GM04503 (cell line): Measurements from ENCODE around the gene SMG6.
"Not testable (repeated sequence)": the region's sequence is repeated elsewhere in the genome, so short reads cannot be mapped to it uniquely, and the experiment has no call there.

Experiments
- DNase-seq: peaks from one replicate; pipeline ENCODE4 v3.0.0-alpha.2; 2012; ENCODE audit warnings: low read depth

The SMG6 gene

GRCh38 chr17:2178798-2179501, 124.6 kb downstream of the SMG6 start:
- DNase-seq = no peak

DNA sequence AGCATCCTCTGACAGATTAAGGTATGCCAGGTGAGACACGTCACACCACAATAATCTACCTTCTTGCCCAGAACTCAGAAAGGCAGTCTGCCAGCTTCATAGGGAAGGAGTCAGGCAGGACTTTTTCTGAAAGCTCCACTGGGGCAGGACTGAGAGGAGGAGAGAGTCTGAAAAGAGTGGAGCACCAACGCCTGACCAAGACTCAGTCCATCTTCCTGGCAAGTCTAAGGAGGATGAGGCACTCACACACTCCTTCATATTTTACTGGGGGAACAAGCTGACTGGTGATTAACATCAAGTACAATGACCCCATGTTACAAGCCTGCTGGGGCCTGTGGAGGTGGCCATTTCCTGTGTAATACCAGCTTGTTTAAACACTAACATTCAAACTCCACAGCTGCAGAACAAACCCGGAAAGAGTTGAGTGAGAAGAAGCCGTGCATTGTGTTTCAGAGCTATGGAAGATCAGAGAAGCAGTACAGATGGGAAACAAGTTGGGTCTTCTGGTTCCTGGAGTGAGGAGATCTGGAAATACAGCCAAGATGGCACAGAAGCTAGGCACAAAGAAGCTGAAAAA, 126.3 kb downstream of the SMG6 start:
- DNase-seq = no peak

DNA sequence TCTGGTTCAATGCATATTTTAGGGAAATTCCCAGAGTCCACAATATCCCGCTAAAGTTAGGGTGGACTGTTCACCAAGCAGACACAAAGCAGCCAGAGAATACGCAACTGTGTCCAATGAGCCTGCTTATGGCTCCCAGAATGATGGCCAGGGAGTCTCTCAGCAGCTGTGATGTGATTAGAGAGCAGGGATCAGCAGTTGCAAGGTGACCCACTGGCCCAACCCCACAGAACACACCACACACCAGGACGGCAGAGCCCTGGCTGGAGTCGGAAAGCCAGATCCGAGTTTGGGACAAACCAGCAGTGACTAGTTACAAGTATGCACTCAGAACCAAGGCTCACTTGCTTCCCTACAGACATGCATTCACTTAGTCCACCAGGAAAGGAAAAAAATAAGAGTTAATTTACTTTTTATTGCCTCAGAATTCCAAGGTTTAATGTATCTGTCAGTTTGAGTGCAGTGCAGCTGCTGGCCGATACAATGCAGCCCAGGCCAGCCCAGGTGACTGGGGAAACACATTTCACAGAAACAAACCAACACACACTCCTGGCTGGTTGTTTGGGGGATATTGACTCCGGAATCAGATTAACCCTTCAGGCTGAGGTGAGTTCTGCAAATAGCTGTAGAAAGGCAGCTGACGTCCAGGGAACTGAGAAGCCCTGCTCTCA, 127.0 kb downstream of the SMG6 start:
- DNase-seq = no peak

DNA sequence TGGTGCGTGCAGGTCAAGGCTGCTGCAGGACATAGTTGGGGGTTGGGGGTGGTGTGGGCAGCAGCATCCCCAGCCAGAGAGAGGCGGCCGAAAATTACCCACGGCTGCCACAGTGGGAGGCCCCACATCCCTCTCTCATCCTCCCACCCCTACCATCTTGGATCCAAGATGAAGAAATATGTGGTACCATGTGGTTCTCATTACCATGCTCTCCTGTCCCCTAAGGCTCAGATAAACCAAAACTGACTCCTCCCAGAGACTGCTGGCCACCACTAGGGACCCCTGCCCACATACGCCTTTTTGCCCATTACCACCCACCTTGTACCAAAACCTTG, 128.3 kb downstream of the SMG6 start:
- no peak for DNase-seq

DNA sequence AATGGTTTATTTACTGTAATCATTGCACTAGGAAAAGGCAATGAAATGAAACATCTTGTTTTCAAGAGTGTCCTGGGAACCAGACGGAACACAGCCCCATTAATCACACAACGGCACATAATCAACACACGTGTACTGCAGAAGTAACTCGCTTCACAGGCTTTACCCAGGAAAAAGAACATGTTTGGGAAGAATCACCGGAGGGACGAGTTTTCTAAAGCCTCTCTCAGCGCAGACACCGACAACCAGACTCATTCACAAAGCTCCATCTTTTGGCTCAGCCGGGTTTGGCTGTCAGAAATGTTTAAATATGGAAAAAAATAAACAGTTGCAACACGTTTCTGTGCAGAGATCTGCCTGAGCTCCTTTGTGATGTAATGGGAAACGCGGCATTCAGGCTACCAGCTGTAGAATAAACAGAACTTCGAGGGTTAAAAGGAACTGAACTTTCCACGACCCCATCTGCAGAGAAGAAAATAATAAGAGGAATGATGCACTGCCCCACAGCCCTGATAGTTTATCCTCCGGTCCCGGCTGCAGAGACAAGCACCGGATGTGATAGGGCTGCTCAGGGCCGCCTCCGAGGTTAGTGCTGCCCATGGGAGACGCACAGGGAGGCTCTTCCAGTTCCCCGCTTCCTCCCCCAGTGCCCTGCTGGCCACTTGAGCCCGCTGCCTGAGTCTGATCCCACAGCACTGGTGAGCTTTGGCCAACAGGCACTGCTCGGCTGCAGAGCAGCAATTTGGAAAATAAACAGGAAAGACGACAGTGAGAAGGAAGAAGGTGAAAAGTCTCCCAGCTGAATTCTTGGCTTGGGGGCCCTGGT, 128.9 kb downstream of the SMG6 start:
- peak; percentile 56 for DNase-seq

- no peak for DNase-seq
Measured at GRCh38 chr17:2174014-2174413, 129.6 kb downstream of the SMG6 start.

- no peak for DNase-seq
Measured at GRCh38 chr17:2172999-2173398, 130.6 kb downstream of the SMG6 start.

DNA sequence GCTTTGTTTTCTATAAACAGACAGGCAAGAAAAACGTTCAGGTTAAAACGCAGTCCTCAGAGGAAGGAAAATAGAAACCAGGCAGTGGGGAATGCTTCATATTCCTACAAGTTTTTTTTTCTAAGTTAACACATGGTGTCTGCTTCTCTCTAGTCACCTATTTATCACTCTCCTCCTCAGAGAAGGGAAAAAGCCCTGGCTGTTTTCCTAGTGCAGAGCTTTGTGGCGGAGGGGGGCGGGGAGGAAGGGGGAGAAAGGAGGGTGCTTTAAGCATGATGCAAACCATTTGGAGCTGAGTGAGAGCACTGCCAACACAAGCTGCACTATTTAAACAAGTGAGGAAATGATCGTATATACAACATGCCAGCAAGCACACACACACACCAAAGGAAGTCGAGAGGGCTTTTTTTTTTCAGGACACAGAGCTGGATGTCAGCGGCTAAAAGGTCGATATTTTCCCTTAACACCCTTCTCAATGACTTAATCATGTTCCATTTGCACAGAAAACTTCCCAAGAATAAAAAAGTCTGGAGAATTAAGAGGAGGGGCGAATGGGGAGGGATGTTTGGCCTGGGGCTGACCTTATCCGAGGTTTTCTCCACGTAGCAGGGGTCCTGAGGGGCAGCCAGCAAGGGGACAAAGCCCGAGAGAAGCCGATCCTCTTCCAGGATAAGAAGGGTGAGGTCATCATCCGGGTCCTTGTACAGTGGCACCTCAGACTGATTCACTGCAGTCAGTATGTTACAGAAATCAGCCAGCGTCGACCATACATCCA, 131.3 kb downstream of the SMG6 start:
- peak; percentile 88 for DNase-seq

DNA sequence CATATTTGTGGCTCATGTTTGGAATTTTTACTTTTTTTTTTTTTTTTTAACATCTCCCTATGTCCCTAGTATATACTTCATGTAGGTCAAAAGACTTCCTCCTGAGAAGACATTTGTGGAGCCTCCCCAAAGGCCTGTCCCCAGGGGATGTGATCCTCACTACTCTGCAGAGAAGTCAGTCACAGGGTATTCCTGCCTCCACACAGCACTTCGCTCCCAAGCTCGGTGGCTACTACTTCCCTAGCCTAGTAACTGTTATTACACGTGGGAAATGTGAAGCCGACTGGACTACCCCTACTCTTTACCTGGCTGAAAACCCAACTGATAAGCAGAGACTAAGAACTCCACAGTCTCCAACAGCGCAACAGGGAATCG, 131.9 kb downstream of the SMG6 start:
- no peak for DNase-seq

DNA sequence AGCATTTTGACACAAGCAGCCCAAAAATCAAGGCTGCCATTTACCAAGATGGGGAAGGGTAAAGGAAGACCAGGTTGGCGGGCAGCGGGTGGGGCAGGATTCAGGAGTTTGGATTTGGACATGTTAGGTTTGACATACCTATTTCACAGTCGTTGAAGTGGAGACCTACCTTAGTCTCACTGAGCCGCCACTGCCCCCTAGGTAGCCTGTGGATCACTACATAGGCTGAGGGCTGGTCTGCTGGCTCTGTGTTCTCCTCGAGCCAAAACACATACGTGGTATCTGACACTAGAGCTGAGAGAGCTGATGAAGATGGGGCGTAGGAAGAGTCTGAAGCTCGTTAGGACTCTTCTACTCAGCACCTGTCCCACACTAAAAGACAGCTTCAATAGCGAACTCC, 133.6 kb downstream of the SMG6 start:
- no peak for DNase-seq

DNA sequence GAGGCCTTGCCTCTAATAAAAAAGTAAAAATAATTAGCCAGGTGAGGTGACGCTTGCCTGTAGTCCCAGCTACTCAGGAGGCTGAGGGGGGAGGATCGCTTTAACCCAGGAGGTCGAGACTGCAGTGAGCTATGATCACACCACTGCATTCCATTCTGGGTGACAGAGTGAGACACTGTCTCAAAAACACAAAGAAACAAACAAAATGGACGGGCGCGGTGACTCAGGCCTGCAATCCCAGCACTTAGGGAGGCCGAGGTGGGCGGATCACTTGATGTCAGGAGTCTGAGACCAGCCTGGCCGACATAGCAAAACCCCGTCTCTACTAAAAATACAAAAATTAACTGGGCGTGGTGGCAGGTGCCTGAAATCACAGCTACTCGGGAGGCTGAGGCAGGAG, 137.9 kb downstream of the SMG6 start:
- not testable (repeated sequence) for DNase-seq

DNA sequence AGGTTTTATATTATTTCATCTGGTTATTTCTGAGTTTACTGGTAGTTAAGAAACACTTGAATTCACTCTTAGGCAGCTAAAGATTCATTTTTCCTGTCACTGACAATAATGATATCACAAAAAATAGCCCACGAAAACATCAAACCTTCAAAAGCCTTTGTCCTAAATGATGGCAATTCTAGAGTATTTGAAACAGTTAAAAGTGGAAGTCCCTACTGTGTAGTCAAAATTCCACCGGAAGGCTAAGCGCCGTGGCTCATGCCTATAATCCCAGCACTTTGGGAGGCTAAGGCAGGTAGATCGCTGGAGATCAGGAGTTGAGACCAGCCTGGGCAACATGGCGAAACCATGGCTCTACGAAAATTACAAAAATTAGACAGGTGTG, 145.2 kb downstream of the SMG6 start:
- no peak for DNase-seq

- DNase-seq = peak; percentile 59
Measured at GRCh38 chr17:2157675-2158395, 145.8 kb downstream of the SMG6 start.

- peak; percentile 45 for DNase-seq
Measured at GRCh38 chr17:2157081-2157480, 146.5 kb downstream of the SMG6 start.

DNA sequence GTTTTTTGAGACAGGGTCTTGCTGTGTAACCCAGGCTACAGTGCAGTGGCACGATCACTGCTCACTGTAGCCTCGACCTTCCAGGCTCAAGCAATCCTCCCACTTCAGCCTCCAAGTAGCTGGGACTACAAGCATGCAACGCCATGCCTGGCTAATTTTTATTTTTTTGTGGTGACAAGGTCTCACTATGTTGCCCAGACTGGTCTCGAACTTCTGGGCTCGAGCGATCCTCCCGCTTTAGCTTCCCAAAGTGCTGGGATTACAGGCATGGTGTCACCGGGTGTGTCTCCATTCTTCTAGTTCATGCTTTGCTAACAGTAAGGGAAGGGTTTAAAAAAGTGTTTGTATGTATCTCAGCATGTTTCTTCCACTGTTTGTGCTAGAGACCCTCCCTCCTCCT, 146.9 kb downstream of the SMG6 start:
- no peak for DNase-seq

DNA sequence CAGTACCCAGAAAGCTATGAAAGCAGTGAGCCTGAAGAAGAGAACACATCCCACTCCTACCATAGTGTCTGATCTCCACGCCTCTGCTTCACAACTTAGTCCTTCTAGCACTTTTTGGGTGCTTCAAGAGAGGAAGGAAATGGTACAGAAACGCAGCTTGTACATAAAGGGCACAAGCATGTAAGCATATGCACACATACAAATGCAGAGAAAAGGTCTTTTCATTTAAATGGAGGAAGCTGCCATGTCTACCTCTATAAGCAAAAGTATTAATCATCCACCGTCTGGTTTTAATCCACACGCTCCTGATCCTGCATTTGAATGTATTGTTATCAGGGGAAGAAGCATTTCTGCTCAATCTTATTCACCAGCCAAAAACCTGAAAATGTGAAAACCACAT, 148.0 kb downstream of the SMG6 start:
- DNase-seq = no peak

DNA sequence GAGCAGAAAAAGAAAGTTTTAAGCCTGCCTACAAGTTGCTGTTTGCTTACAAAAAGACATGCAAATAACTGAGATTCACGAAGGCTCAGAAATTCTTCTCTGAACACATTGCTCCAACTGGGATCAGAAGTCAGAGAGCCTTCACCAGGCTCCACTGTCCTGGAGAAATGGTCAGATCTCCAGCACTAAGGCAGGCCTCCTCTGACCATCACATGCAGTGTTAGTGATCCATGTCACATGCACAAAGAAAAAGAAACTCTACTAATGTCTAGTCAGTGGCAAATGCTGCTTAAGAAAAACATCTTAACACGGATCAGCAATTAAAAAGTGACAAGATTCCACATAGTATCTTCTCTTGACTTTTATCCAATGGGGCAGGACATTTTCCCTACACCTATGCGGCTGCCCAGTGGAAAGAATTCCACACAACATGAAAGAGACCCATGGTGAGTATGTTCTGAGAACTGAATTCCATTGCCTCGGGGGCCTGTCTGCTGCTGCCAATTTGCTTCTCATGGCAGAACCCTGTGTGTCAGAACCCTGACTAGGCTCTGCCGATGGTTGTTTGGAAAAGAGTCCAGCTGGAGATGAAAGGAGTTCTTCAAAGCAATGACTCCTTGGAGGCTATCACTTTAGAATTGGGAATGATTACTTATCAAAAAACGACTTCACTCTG, 152.1 kb downstream of the SMG6 start:
- no peak for DNase-seq

- DNase-seq = no peak
Measured at GRCh38 chr17:2150806-2151205, 152.8 kb downstream of the SMG6 start.

- DNase-seq = no peak
Measured at GRCh38 chr17:2149934-2150333, 153.7 kb downstream of the SMG6 start.

DNA sequence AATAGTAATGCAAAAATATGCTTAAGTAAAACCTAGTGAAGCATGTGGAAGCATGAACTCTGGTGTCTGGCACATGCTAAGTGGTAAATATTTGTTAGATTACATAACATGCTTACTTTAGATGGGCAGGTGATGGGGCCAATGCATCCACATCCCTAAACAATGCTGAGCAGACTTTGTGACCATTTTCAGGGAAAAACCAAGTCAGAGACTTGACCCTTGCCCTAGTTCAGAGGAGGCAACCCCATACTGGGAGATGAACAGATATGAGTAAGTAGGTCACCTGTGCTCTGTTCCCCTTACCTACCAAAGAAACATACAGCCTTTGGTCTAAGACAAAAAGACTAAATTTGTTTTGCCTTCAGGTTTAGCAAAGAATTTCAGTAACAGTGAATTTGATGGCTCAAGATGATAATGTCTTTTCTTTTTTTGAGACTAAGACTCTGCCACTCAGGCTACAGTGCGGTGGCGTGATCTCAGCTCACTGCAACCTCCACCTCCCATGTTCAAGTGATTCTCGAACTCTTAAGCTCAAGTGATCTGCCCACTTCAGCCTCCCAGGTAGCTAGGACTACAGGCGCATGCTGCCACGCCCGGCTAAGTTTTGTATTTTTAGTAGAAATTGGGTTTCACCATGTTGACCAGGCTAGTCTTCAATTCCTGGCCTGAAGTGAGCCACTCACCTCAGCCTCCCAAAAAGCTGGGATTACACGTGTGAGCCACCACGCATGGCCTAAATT, 157.3 kb downstream of the SMG6 start:
- DNase-seq = no peak
